Measurements from ENCODE around the gene DAGLB.
"Not testable (repeated sequence)": the region's sequence is repeated elsewhere in the genome, so short reads cannot be mapped to it uniquely, and the experiment has no call there.

Gene DAGLB

DNA sequence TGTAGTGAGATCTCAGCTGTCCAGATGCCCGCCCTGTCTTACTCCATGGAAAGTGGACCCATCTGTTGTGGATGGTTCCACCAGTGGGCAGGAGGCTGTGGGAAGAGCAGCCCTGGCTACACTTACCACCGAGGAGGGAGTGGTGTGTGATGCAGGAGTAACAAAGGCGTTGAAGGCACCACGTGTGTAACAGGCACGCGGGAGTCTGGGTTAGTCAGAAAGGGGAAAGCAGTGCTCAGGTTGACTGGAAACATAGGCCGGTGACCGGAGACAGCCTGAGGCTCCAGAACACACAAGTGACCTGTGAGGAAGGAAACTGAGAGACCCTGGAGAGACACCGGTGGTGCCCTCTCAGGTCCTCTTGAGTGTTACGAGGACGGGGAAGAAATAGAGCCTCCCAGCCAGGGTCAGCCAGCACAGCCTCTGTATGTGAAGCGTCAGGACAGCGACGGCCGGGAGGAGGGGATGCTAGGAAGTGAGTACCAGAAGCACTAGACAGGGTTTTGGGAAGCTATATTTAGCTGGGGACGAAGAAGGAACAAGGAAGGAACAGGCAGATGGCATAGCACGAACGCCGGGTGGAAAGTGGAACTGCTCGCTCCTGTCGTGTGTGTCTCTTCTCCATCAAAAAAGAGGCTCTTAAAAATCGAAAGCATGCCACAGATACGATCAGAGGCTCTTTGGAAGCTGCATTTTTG, 51.7 kb downstream of the DAGLB start:
- no peak for DNase-seq

DNA sequence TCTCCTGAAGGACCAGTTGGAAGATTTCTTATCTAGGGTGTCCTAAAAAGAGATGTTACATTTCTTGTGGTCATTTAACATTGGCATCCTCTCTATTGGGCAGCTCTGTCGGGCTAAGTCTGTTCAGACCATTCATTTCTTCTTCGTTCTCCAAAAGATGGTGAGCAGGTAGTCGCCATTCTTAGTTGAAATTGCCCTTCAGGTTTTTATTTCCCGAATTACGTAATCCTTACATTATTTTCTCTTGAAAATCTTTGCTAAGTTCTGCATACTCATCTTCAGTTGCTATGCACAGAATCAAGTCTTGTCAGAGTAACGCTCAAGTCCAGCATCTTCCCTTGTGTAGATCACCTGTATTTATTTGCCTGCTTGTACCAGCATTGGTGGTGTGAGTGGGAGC, 53.6 kb downstream of the DAGLB start:
- no peak for DNase-seq

DNA sequence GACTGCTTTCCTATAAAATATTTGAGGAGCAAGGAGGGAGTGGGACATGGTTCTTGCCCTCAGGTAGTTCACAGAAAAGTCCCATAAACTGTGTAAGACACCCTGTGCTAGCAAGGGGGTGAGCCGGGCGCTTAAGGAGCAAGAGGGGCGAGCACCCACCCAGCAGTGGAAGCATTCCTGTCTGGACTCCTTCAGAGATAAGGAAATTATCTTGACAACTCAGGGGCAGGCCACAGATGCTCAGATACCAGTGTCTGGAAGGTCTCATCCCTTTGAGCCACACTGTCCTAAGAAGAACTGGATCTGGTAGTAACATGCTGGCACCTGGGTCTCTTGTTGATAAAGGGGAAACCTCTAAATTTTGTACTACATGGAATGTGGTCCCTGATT, 54.1 kb downstream of the DAGLB start:
- DNase-seq = no peak

- peak; percentile 39 for DNase-seq
Observed at GRCh38 chr7:6392712-6393666, 54.8 kb downstream of the DAGLB start.

DNA sequence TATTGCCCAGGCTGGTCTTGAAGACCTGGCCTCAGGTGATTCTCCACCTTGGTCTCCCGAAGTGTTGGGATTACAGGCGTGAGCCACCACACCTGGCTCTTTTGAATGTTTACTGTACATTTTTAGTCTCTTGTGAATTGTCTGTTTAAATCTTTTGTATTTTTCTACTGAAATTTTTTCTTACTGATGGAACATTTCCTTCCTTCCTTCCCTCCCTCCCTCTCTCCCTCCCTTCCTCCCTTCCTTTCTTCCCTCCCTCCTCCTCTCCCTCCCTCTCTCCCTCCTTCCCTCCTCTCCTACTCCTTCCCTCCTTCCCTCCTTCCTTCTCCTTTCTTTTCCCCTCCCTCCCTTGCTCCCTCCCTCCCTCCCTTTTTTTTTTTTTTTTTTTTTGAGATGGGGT, 58.0 kb downstream of the DAGLB start:
- no peak for DNase-seq

- no peak for DNase-seq
Observed at GRCh38 chr7:6387734-6388294, 59.9 kb downstream of the DAGLB start.

- no peak for DNase-seq
Observed at GRCh38 chr7:6386779-6387178, 61.0 kb downstream of the DAGLB start.

DNA sequence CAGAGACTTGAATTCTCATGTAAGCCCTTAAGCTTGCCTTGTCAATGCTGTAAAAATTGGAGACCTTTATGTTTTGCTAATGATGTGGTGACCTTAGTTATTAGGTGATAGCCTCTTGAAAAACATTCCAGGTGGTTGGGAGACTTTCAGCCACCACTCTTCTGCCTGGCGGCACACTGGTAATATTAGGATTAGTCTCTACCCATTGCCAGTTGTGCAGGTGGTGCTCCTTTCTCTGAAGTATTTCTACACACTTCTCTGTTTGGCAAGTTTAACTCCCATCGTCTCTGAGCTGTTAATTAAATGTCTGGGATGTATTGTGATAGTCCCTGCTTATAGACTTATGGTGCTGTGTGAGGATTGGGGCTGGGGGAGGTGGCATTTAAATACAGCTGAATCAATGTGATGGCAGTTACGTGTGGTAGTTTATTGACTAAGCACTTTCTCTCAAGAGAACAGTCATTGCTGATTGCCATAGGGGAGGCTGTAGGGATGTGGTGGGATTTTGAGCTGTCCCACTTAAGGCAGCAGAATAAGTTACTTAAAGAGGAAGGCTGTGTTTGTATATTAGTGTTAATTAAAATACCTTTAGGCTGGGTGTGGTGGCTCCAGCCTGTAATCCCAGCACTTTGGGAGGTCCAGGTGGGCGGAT, 61.7 kb downstream of the DAGLB start:
- DNase-seq = no peak

GRCh38 chr7:6385110-6385781, 62.5 kb downstream of the DAGLB start:
- DNase-seq = no peak

DNA sequence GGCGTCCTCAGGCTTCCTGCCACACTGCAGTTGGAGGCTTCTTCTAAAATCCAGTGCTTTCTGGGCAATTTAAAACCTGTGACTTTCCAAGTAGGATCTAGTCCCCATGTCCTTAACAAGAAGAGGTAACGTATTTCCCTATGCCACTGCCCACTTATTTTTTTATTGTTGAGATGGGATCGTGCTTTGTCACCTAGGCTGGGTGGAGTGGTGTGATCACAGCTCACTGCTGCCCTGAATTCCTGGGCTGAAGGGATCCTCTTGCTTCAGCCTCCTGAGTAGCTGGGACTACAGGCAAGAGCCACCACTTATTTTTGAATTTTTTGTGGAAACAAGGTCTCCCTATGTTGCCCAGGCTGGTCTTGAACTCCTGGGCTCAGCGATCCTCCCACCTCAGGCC, 63.4 kb downstream of the DAGLB start:
- no peak for DNase-seq

GRCh38 chr7:6382817-6383216, 64.9 kb downstream of the DAGLB start:
- DNase-seq = no peak

- DNase-seq = not testable (repeated sequence)
Observed at GRCh38 chr7:6381846-6382245, 65.9 kb downstream of the DAGLB start.

- DNase-seq = no peak
Observed at GRCh38 chr7:6380310-6381095, 67.3 kb downstream of the DAGLB start.

DNA sequence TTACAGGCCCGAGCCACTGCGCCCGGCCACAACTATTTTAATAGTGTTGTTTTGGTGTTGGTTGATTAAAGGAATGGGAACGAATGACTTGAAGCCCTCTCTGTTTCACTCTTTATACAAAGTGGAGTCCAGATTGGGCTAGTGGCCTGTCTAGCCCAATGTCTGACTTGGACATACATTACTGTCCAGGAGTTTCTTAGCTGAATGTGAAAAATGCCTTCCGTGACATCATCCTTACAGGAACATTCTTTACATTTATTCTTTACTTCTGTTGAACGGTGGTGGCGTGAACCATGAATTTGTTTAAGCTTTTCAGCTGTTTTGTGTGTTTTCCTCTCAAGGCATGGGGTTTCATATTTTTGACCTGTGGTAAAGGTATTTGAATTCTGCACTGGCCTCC, 67.9 kb downstream of the DAGLB start:
- DNase-seq = no peak

DNA sequence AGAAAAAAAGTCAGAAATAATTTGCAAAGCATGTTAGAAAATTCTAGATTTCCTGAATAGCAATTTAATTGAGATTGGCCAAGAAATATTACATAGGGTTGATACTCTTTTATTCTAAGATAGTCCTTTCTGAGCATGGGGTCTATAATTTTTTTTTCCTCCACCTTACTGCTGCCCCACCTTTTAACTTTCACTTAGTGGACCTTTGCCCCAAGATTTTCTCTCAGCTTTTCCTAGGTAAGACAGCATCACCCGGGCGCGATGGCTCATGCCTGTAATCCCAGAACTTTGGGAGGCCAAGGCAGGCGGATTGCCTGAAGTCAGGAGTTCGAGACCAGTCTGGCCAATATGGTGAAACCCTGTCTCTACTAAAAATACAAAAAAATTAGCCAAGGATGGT, 69.2 kb downstream of the DAGLB start:
- not testable (repeated sequence) for DNase-seq

DNA sequence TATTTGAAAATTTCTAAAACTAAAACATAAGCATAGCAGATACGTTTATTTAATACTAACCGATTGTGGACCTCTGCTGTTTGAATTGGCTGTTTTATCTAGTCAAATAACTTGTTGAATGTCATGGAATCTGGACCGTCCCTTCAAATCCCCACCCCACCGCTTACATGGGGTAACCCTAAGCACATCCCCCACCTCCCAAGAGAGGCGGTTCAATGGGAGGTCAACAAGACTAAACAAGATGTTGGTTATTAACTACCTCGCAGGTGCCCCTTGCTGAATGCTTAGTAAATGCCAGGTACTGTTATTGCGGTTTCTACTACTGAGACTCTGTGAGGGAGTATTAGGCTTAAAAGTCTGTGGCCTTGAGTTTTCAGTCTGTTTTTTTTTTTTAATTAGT, 70.9 kb downstream of the DAGLB start:
- DNase-seq = no peak

DNA sequence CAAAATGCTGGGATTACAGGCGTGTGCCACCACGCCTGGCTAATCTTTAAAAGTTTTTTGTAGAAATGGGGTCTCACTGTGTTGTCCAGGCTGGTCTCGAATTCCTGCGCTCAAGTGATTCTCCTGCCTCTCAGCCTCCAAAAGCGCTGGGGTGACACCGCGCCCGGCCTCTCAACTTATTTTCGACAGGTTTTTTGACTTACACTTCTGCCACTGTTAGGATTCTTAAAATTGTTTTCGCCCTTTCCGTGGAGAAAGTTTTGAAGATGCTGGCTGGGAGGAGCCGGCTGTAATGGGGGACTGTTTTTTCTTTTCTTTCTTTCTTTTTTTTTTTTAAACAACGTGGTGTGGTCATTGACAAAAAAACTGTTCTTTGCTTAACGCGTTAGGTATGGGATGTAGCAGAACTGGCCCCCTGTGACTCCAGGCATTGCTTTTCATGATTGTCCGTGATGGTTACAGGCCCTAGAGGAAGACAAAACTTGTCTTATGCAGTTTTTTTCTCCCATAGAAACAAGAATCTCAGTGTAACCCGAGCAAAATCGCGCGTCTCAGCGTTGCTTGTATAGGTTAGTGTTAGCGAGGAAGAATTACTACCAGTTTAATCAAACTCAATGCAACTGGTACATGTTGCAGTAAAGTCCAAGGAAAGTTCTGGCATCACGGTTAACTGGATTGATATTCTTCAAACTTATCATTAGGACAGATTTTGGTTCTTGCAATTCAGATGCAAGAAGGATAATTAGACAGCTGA, 72.2 kb downstream of the DAGLB start:
- DNase-seq = peak; percentile 9

DNA sequence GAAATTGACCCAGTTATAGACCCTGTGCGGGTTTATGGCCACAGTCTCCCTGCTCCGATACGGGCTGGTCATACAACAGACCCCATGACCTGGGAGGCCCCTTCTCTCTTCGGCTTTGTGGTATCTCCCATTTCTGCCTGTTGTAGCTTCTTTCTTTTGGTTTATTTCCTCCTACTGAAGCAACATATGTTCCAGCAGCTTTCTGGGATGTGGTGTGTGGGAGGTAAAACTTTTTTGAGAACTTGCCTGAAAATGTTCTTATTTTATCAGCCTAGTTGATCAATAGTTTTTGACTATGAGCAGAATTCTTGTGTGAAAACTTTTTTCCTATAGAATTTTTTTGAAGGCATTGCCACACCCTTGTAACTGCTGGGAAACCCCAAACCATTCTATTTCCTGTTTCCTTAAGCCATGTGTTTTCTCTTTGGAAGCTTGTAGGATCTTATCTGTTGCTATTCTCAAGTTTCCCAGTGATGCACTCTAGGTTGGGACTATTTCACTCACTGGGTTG, 80.0 kb downstream of the DAGLB start:
- no peak for DNase-seq

GRCh38 chr7:6365451-6365850, 82.3 kb downstream of the DAGLB start:
- no peak for DNase-seq

DNA sequence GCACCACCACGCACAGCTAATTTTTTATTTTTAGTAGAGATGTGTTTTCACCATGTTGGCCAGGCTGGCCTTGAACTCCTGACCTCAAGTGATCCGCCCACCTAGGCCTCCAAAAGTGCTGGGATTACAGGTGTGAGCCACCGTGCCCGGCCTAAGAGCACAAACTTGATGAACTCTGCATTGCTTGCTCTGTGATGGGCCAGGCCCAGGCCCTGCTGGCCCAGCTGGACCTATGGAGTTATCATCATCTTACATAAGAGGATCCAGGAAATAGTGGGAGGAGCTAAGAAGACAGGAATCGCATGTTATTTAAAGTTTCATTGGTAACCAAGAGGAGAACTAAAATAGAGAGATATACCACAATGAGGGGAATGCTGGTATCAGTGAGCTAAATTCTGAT, 86.9 kb downstream of the DAGLB start:
- DNase-seq = no peak

DNA sequence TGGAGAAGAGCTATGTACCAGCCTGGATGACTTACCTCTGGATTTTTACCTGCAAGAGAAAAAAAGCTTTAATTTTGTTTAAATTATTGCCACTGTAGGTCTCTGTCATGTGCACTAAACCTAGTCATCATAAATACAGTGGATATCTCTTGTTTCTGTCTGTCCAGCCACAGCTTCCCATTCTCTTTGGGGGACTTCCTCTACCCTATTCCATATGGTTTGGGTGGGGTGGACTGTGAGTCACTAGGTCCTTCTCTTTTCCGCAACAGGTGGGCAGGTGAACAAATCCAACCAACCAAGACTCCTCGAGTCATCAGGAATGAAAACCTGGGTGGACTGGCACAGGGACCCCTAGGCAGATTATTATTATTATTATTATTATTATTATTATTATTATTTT, 88.0 kb downstream of the DAGLB start:
- no peak for DNase-seq
